ENCODE data around the gene TCF25. TPM values are rescaled to one million over a fixed set of nuclear protein-coding genes. Genes with fewer than 3 reads are reported as not detected.
"Not testable (repeated sequence)": the region's sequence is repeated elsewhere in the genome, so short reads cannot be mapped to it uniquely, and the experiment has no call there.

TCF25 gene
- total RNA-seq, 1 experiment from 2014 or later: 155 TPM

- TF ChIP-seq JUN (CRISPR knock-in tag; IDR thresholded peaks at IDR 0.05): no peak
- TF ChIP-seq PREB (CRISPR knock-in tag; IDR thresholded peaks at IDR 0.05; ENCODE audit: borderline replicate concordance): no peak
- no peak for TF ChIP-seq ZNF138 (CRISPR knock-in tag; conservative IDR thresholded peaks at IDR 0.05)
- no peak for TF ChIP-seq PRDM15 (CRISPR knock-in tag; IDR thresholded peaks at IDR 0.05)
- TF ChIP-seq ZNF423 (CRISPR knock-in tag; IDR thresholded peaks at IDR 0.05): no peak
- no peak for TF ChIP-seq E2F5 (CRISPR knock-in tag; IDR thresholded peaks at IDR 0.05)
- no peak for TF ChIP-seq USF2 (CRISPR knock-in tag; IDR thresholded peaks at IDR 0.05)
- no peak for TF ChIP-seq NR1H2 (CRISPR knock-in tag; IDR thresholded peaks at IDR 0.05)
- no peak for TF ChIP-seq NR3C1 (CRISPR knock-in tag; conservative IDR thresholded peaks at IDR 0.05; ENCODE audit: low read depth)
Observed at GRCh38 chr16:89931964-89932363, 58.6 kb downstream of the TCF25 start (continued).

GRCh38 chr16:89934019-89934418, 60.6 kb downstream of the TCF25 start:
- peaks cover 43% of the 10 kb centered on the region for H3K36me3 Mint-ChIP-seq
- ATAC-seq; H3K4me1 Mint-ChIP-seq; CTCF ChIA-PET; H3K9me3 Mint-ChIP-seq; H3K27ac Mint-ChIP-seq; POLR2A ChIA-PET; H3K27me3 Mint-ChIP-seq (ENCODE audit: low read depth); H3K4me3 Mint-ChIP-seq; DNase-seq (ENCODE audit: low spot score): not testable (repeated sequence)

GRCh38 chr16:89934611-89935553, 61.5 kb downstream of the TCF25 start:
- Mint-ChIP-seq H3K27me3 (ENCODE audit: low read depth) (no peaks in the 10 kb centered on the region), H3K36me3 (peaks cover 35% of the 10 kb centered on the region), H3K4me3 (no peak overlapping the region), H3K9me3 (no peaks in the 10 kb centered on the region), H3K27ac (no peak overlapping the region), H3K4me1 (no peaks in the 10 kb centered on the region)
- ChIA-PET POLR2A (interaction anchor here (0.5 kb wide), 1 partner anchor 50 kb away, joined by 4 read pairs; no protein-coding TSS in a partner anchor), CTCF (interaction anchor here (1.8 kb wide), 1 partner anchor 10 kb away, joined by 5 read pairs; no protein-coding TSS in a partner anchor)
- DNase-seq (ENCODE audit: low spot score): no peak
- no peak for ATAC-seq
- TF ChIP-seq TEAD1 (CRISPR knock-in tag; IDR thresholded peaks at IDR 0.05) (no peak), MXD4 (CRISPR knock-in tag; IDR thresholded peaks at IDR 0.05; ENCODE audit: borderline replicate concordance) (no peak)

- ATAC-seq; H3K9me3 Mint-ChIP-seq; POLR2A ChIA-PET; H3K27me3 Mint-ChIP-seq (ENCODE audit: low read depth); DNase-seq (ENCODE audit: low spot score); H3K4me1 Mint-ChIP-seq; H3K27ac Mint-ChIP-seq; H3K4me3 Mint-ChIP-seq: not testable (repeated sequence)
- CTCF ChIA-PET: interaction anchor here (1.8 kb wide), 1 partner anchor 10 kb away, joined by 5 read pairs; no protein-coding TSS in a partner anchor
- H3K36me3 Mint-ChIP-seq: peaks cover 33% of the 10 kb centered on the region
Observed at GRCh38 chr16:89935620-89936019, 62.2 kb downstream of the TCF25 start.
